HG02852 (cell line): Measurements from ENCODE around the gene ZNF414.

ENCODE experiments used
- ATAC-seq: cut with Tn5 transposase; IDR thresholded peaks from one replicate; pipeline ENCODE4 v1.9.1; 2021; ENCODE audit warnings: mild to moderate bottlenecking, moderate library complexity; ENCODE audit not compliant: unreplicated experiment

ZNF414 gene

GRCh38 chr19:8468761-8469373 lies 45.1 kb downstream of the ZNF414 start:
- ATAC-seq, result no peak

GRCh38 chr19:8468124-8468523 lies 45.8 kb downstream of the ZNF414 start:
- ATAC-seq, result no peak

GRCh38 chr19:8466018-8466417 lies 47.9 kb downstream of the ZNF414 start:
- no peak for ATAC-seq

- no peak for ATAC-seq
These were observed 50.6 kb downstream of the ZNF414 start for GRCh38 chr19:8463365-8463764.

- ATAC-seq, result no peak
These were observed 51.4 kb downstream of the ZNF414 start for GRCh38 chr19:8462571-8462970.

- no peak for ATAC-seq
These were observed 52.1 kb downstream of the ZNF414 start for GRCh38 chr19:8461891-8462290.

- no peak for ATAC-seq
These were observed 52.6 kb downstream of the ZNF414 start for GRCh38 chr19:8461376-8461775.

- ATAC-seq, result no peak
These were observed 53.3 kb downstream of the ZNF414 start for GRCh38 chr19:8460516-8461298.
